Stimulated activated memory B cell treated with anti-CD40 and anti-IgM and Interleukin-4, amounts not matched to agents 10 μg/mL and 1 μg/mL and 100 μg/mL, for 72 hours (primary cell): ENCODE data around the gene CAMK2B.

ENCODE experiments used
- ATAC-seq: fragments of 150-1000 bp; cut with Tn5 transposase; 2 replicates; pipeline ENCODE4 v1.10.0; 2021
- H3K27ac Mint-ChIP-seq: one replicate; pipeline ENCODE4 v1.8.0; 2022; ENCODE audit warnings: mild to moderate bottlenecking, mixed read lengths
- H3K27me3 Mint-ChIP-seq: one replicate; pipeline ENCODE4 v1.8.0; 2022; ENCODE audit warnings: mixed read lengths
- H3K36me3 Mint-ChIP-seq: one replicate; pipeline ENCODE4 v1.8.0; 2022; ENCODE audit warnings: mixed read lengths
- H3K4me1 Mint-ChIP-seq: one replicate; pipeline ENCODE4 v1.8.0; 2022; ENCODE audit warnings: mixed read lengths
- H3K4me3 Mint-ChIP-seq: one replicate; pipeline ENCODE4 v1.8.0; 2022; ENCODE audit warnings: mild to moderate bottlenecking, moderate library complexity, mixed read lengths
- H3K9me3 Mint-ChIP-seq: one replicate; pipeline ENCODE4 v1.8.0; 2022; ENCODE audit warnings: mixed read lengths

The CAMK2B gene

GRCh38 chr7:44193011-44193802, 132.2 kb downstream of the CAMK2B start:
- H3K9me3 Mint-ChIP-seq = no peaks in the 10 kb centered on the region
- peaks cover 18% of the 10 kb centered on the region for H3K27me3 Mint-ChIP-seq
- H3K4me1 Mint-ChIP-seq = peaks cover 7% of the 10 kb centered on the region
- ATAC-seq = no peak
- no peak overlapping the region for H3K4me3 Mint-ChIP-seq
- H3K27ac Mint-ChIP-seq = no peak overlapping the region
- no peaks in the 10 kb centered on the region for H3K36me3 Mint-ChIP-seq

- Mint-ChIP-seq H3K4me1 (peaks cover 7% of the 10 kb centered on the region), H3K9me3 (no peaks in the 10 kb centered on the region), H3K27ac (no peak overlapping the region), H3K36me3 (no peaks in the 10 kb centered on the region), H3K27me3 (peaks cover 18% of the 10 kb centered on the region), H3K4me3 (no peak overlapping the region)
- ATAC-seq = no peak
Measured at GRCh38 chr7:44191171-44191570, 134.2 kb downstream of the CAMK2B start.

- Mint-ChIP-seq H3K27me3 (peaks cover 18% of the 10 kb centered on the region), H3K4me1 (peaks cover 5% of the 10 kb centered on the region), H3K36me3 (no peaks in the 10 kb centered on the region), H3K27ac (no peak overlapping the region), H3K4me3 (no peak overlapping the region), H3K9me3 (no peaks in the 10 kb centered on the region)
- no peak for ATAC-seq
Measured at GRCh38 chr7:44189993-44190872, 135.2 kb downstream of the CAMK2B start.

GRCh38 chr7:44189286-44189992, 136.0 kb downstream of the CAMK2B start, which contains the start of gene GCK:
Gene GCK (minus strand): TSS chr7:44189439. CDS start chr7:44188953, 486 bp downstream.
- H3K27me3 Mint-ChIP-seq = peaks cover 18% of the 10 kb centered on the region
- peaks cover 5% of the 10 kb centered on the region for H3K4me1 Mint-ChIP-seq
- H3K27ac Mint-ChIP-seq = no peak within 1 kb of the TSS
- H3K4me3 Mint-ChIP-seq = no peak within 1 kb of the TSS
- ATAC-seq = no peak
- no peaks in the 10 kb centered on the region for H3K36me3 Mint-ChIP-seq
- no peaks in the 10 kb centered on the region for H3K9me3 Mint-ChIP-seq

GRCh38 chr7:44188480-44189225, 136.7 kb downstream of the CAMK2B start:
- no peaks in the 10 kb centered on the region for H3K36me3 Mint-ChIP-seq
- H3K4me3 Mint-ChIP-seq = no peak overlapping the region
- H3K27ac Mint-ChIP-seq = no peak overlapping the region
- H3K4me1 Mint-ChIP-seq = peaks cover 5% of the 10 kb centered on the region
- ATAC-seq = no peak
- peaks cover 12% of the 10 kb centered on the region for H3K27me3 Mint-ChIP-seq
- no peaks in the 10 kb centered on the region for H3K9me3 Mint-ChIP-seq

- no peaks in the 10 kb centered on the region for H3K36me3 Mint-ChIP-seq
- H3K4me1 Mint-ChIP-seq = peaks cover 5% of the 10 kb centered on the region
- H3K9me3 Mint-ChIP-seq = no peaks in the 10 kb centered on the region
- no peak for ATAC-seq
- H3K27me3 Mint-ChIP-seq = peaks cover 8% of the 10 kb centered on the region
- H3K27ac Mint-ChIP-seq = no peak overlapping the region
- H3K4me3 Mint-ChIP-seq = no peak overlapping the region
Measured at GRCh38 chr7:44187636-44188416, 137.6 kb downstream of the CAMK2B start.

GRCh38 chr7:44186736-44187135, 138.7 kb downstream of the CAMK2B start:
- no peak for ATAC-seq
- no peaks in the 10 kb centered on the region for H3K36me3 Mint-ChIP-seq
- H3K9me3 Mint-ChIP-seq = no peaks in the 10 kb centered on the region
- no peaks in the 10 kb centered on the region for H3K27me3 Mint-ChIP-seq
- H3K4me3 Mint-ChIP-seq = no peak overlapping the region
- H3K27ac Mint-ChIP-seq = no peak overlapping the region
- peaks cover 5% of the 10 kb centered on the region for H3K4me1 Mint-ChIP-seq

- Mint-ChIP-seq H3K4me1 (peaks cover 5% of the 10 kb centered on the region), H3K36me3 (no peaks in the 10 kb centered on the region), H3K27ac (no peak overlapping the region), H3K27me3 (no peaks in the 10 kb centered on the region), H3K4me3 (no peak overlapping the region), H3K9me3 (no peaks in the 10 kb centered on the region)
- peak; percentile 37 for ATAC-seq
Measured at GRCh38 chr7:44185729-44186128, 139.7 kb downstream of the CAMK2B start.

- Mint-ChIP-seq H3K27me3 (no peaks in the 10 kb centered on the region), H3K4me1 (peaks cover 5% of the 10 kb centered on the region), H3K36me3 (no peaks in the 10 kb centered on the region), H3K27ac (no peak overlapping the region), H3K9me3 (no peaks in the 10 kb centered on the region), H3K4me3 (no peak overlapping the region)
- peak; percentile 31 for ATAC-seq
Measured at GRCh38 chr7:44184873-44185446, 140.4 kb downstream of the CAMK2B start.

- Mint-ChIP-seq H3K36me3 (no peaks in the 10 kb centered on the region), H3K27ac (no peak overlapping the region), H3K4me1 (peaks cover 5% of the 10 kb centered on the region), H3K27me3 (peaks cover 4% of the 10 kb centered on the region), H3K4me3 (no peak overlapping the region), H3K9me3 (no peaks in the 10 kb centered on the region)
- ATAC-seq = no peak
Measured at GRCh38 chr7:44184206-44184872, 141.1 kb downstream of the CAMK2B start.

- H3K36me3 Mint-ChIP-seq = no peaks in the 10 kb centered on the region
- H3K9me3 Mint-ChIP-seq = no peaks in the 10 kb centered on the region
- no peak for ATAC-seq
- H3K4me1 Mint-ChIP-seq = peaks cover 5% of the 10 kb centered on the region
- no peak overlapping the region for H3K4me3 Mint-ChIP-seq
- H3K27me3 Mint-ChIP-seq = peaks cover 8% of the 10 kb centered on the region
- H3K27ac Mint-ChIP-seq = no peak overlapping the region
Measured at GRCh38 chr7:44183386-44183785, 142.0 kb downstream of the CAMK2B start.

GRCh38 chr7:44182827-44183226, 142.6 kb downstream of the CAMK2B start:
- Mint-ChIP-seq H3K27ac (no peak overlapping the region), H3K4me1 (peaks cover 5% of the 10 kb centered on the region), H3K36me3 (no peaks in the 10 kb centered on the region), H3K27me3 (peaks cover 13% of the 10 kb centered on the region), H3K9me3 (no peaks in the 10 kb centered on the region), H3K4me3 (no peak overlapping the region)
- ATAC-seq = no peak

- H3K36me3 Mint-ChIP-seq = no peaks in the 10 kb centered on the region
- H3K27ac Mint-ChIP-seq = no peak overlapping the region
- H3K4me1 Mint-ChIP-seq = no peaks in the 10 kb centered on the region
- no peak for ATAC-seq
- no peaks in the 10 kb centered on the region for H3K9me3 Mint-ChIP-seq
- H3K27me3 Mint-ChIP-seq = peaks cover 18% of the 10 kb centered on the region
- no peak overlapping the region for H3K4me3 Mint-ChIP-seq
Measured at GRCh38 chr7:44180631-44181030, 144.8 kb downstream of the CAMK2B start.
